NT2/D1 (cell line): ENCODE measurements around the gene P4HB.
A peak's percentile ranks its signal among the peaks of the same experiment; 100 is the strongest.

Experiments used
- DNase-seq: peaks from one replicate; pipeline ENCODE4 v3.0.0-alpha.2; 2011; ENCODE audit warnings: low read depth, low spot score
- H3K27me3 ChIP-seq: 2 replicates; pipeline ENCODE4 v1.6.0; 2011; ENCODE audit warnings: mild to moderate bottlenecking; ENCODE audit not compliant: insufficient read length, insufficient read depth
- H3K36me3 ChIP-seq: 2 replicates; pipeline ENCODE4 v1.6.1; 2011; ENCODE audit warnings: mild to moderate bottlenecking, low read length, mixed read lengths; ENCODE audit not compliant: insufficient read depth, insufficient read length
- H3K4me1 ChIP-seq: 2 replicates; pipeline ENCODE4 v1.5.1; 2011; ENCODE audit not compliant: insufficient read depth, insufficient read length
- H3K4me3 ChIP-seq: 2 replicates; pipeline ENCODE4 v1.5.1; 2011; ENCODE audit warnings: low read depth; ENCODE audit not compliant: insufficient read length
- H3K9ac ChIP-seq: 2 replicates; pipeline ENCODE4 v1.6.0; 2011; ENCODE audit warnings: low read depth; ENCODE audit not compliant: insufficient read length
- H3K9me3 ChIP-seq: 2 replicates; pipeline ENCODE4 v1.5.1; 2011; ENCODE audit warnings: mild to moderate bottlenecking, low read length; ENCODE audit not compliant: insufficient read depth
- SUZ12 ChIP-seq: IDR thresholded peaks from 2 replicates; pipeline ENCODE4 v1.6.1; 2011; ENCODE audit not compliant: insufficient read length, insufficient read depth; ENCODE audit errors: extremely low read depth
- YY1 ChIP-seq: IDR thresholded peaks from 2 replicates; pipeline ENCODE4 v1.6.1; 2011; ENCODE audit not compliant: insufficient read length, insufficient read depth
- ZNF274 ChIP-seq: IDR thresholded peaks from 2 replicates; pipeline ENCODE4 v1.6.1; 2011; ENCODE audit warnings: mild to moderate bottlenecking, low read depth, low read length

P4HB gene

GRCh38 chr17:81829858-81830257 is 30.5 kb downstream of the P4HB start:
- Histone ChIP-seq H3K9me3 (no peaks in the 10 kb centered on the region), H3K4me1 (peaks cover 31% of the 10 kb centered on the region), H3K36me3 (peaks cover 12% of the 10 kb centered on the region), H3K4me3 (no peak overlapping the region), H3K27me3 (peaks cover 11% of the 10 kb centered on the region), H3K9ac (no peak overlapping the region)
- TF ChIP-seq ZNF274 (no peak), SUZ12 (no peak), YY1 (no peak)
- DNase-seq = no peak

GRCh38 chr17:81828656-81829055 is 31.7 kb downstream of the P4HB start:
- H3K4me3 ChIP-seq = no peak overlapping the region
- TF ChIP-seq YY1 = no peak
- TF ChIP-seq ZNF274 = no peak
- TF ChIP-seq SUZ12 = no peak
- H3K9me3 ChIP-seq = no peaks in the 10 kb centered on the region
- peaks cover 11% of the 10 kb centered on the region for H3K27me3 ChIP-seq
- peaks cover 27% of the 10 kb centered on the region for H3K4me1 ChIP-seq
- DNase-seq = no peak
- H3K9ac ChIP-seq = peak overlapping the region; percentile 6
- peaks cover 14% of the 10 kb centered on the region for H3K36me3 ChIP-seq

GRCh38 chr17:81825841-81826466 is 34.4 kb downstream of the P4HB start:
- H3K9ac ChIP-seq = no peak overlapping the region
- DNase-seq = no peak

GRCh38 chr17:81824595-81824994 is 35.7 kb downstream of the P4HB start:
- TF ChIP-seq SUZ12 = no peak
- TF ChIP-seq ZNF274 = no peak
- TF ChIP-seq YY1 = no peak
- no peak for DNase-seq
- Histone ChIP-seq H3K9me3 (no peaks in the 10 kb centered on the region), H3K27me3 (no peaks in the 10 kb centered on the region), H3K36me3 (peaks cover 30% of the 10 kb centered on the region), H3K4me1 (peaks cover 18% of the 10 kb centered on the region), H3K9ac (peak overlapping the region; percentile 36), H3K4me3 (no peak overlapping the region)

More at GRCh38 chr17:81825841-81826466, 34.4 kb downstream of the P4HB start:
- TF ChIP-seq ZNF274 (no peak), SUZ12 (no peak), YY1 (no peak)
- Histone ChIP-seq H3K27me3 (no peaks in the 10 kb centered on the region), H3K4me3 (no peak overlapping the region), H3K36me3 (peaks cover 33% of the 10 kb centered on the region), H3K9me3 (no peaks in the 10 kb centered on the region), H3K4me1 (peaks cover 22% of the 10 kb centered on the region)

- H3K9me3 ChIP-seq = no peaks in the 10 kb centered on the region
- no peak overlapping the region for H3K9ac ChIP-seq
Measured at GRCh38 chr17:81823820-81824550, 36.4 kb downstream of the P4HB start.

GRCh38 chr17:81822996-81823819 is 37.1 kb downstream of the P4HB start:
- no peak for TF ChIP-seq YY1
- no peak for TF ChIP-seq SUZ12
- TF ChIP-seq ZNF274 = no peak
- Histone ChIP-seq H3K9ac (no peak overlapping the region), H3K4me3 (no peak overlapping the region), H3K36me3 (peaks cover 29% of the 10 kb centered on the region), H3K27me3 (no peaks in the 10 kb centered on the region), H3K4me1 (peaks cover 11% of the 10 kb centered on the region), H3K9me3 (no peaks in the 10 kb centered on the region)
- no peak for DNase-seq

More at GRCh38 chr17:81823820-81824550, 36.4 kb downstream of the P4HB start:
- Histone ChIP-seq H3K27me3 (no peaks in the 10 kb centered on the region), H3K4me1 (peaks cover 17% of the 10 kb centered on the region), H3K4me3 (no peak overlapping the region), H3K36me3 (peaks cover 29% of the 10 kb centered on the region)
- no peak for DNase-seq
- TF ChIP-seq YY1 (no peak), ZNF274 (no peak), SUZ12 (no peak)

- peak overlapping the region; percentile 44 for H3K9ac ChIP-seq
- no peak for DNase-seq
- TF ChIP-seq ZNF274 (no peak), YY1 (no peak), SUZ12 (no peak)
- H3K27me3 ChIP-seq = no peaks in the 10 kb centered on the region
- no peaks in the 10 kb centered on the region for H3K9me3 ChIP-seq
- peaks cover 11% of the 10 kb centered on the region for H3K4me1 ChIP-seq
- H3K4me3 ChIP-seq = no peak overlapping the region
- peaks cover 29% of the 10 kb centered on the region for H3K36me3 ChIP-seq
Measured at GRCh38 chr17:81822312-81822637, 38.1 kb downstream of the P4HB start.
